ENCODE measurements around the gene ZNF254. TPM values are rescaled to one million over a fixed set of nuclear protein-coding genes. Genes with fewer than 3 reads are reported as not detected.

The ZNF254 gene
- total and polyA plus RNA-seq, 2 of the 4 experiments (the other 2 are of a cell fraction) = 4.4 to 8.8 TPM

DNA sequence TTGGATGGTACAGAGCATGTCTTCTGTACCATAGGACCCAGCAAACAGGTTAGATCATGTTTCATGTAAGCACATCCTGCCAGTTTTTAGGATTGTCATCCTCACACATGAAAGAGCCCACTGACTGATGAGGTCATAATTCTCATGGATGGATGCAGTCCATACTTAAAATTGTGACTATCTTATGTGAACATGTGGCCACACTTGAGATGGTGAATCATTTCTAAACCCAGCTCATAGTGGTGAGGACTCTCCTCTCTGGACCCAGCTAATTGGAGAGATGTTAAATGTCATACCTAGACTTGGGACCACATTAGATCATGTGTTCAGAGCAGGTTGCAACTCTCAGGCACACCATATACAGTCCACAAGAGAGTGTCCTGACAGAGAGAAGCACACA is 24.8 kb upstream of the ZNF254 start:
- dilution Hi-C loops (cut with HindIII; ENCODE audit: low sequenced_read_pairs, unreplicated experiment) = no loop called here

More for the DNA sequence above, 24.8 kb upstream of the ZNF254 start:
- intact Hi-C loops (cut with micrococcal nuclease) (no loop called here), in situ Hi-C loops (cut with MboI; ENCODE audit: low sequenced_read_pairs) (no loop called here)
- Histone ChIP-seq H3K23ac (ENCODE audit: low read depth, low read length) (no peak overlapping the region), H3K4ac (ENCODE audit: low read depth, low read length) (no peak overlapping the region), H3K9me1 (ENCODE audit: insufficient read depth, low read length) (0 out of 2 replicates have a peak, but pooled peaks cover 12% of the 10 kb centered on the region), H2AFZ (replicated peaks; ENCODE audit: low read length, poor library complexity) (no peak overlapping the region), H2BK15ac (ENCODE audit: low read depth, low read length) (no peak overlapping the region), H2BK120ac (ENCODE audit: low read depth, low read length) (no peak overlapping the region), H2BK5ac (ENCODE audit: low read depth, low read length, poor library complexity, severe bottlenecking) (no peak overlapping the region), H3K36me3 (ENCODE audit: control insufficient read depth, insufficient read depth, low read length) (peaks cover 35% of the 10 kb centered on the region), H3K18ac (ENCODE audit: low read depth, low read length) (no peak overlapping the region), H3K4me2 (ENCODE audit: low read depth, low read length) (no peak overlapping the region), H4K8ac (ENCODE audit: low read depth in 2 of 2, low read length in 2 of 2) (no peak overlapping the region), H3K4me1 (ENCODE audit: control insufficient read depth, insufficient read depth, low read length) (no peaks in the 10 kb centered on the region), H3K4me3 (ENCODE audit: insufficient read depth, low read depth, low read length) (no peak overlapping the region), H4K20me1 (ENCODE audit: insufficient read depth, low read length) (no peaks in the 10 kb centered on the region; the same call in 1 of the 2 replicates), H2BK20ac (ENCODE audit: low read depth, low read length) (no peak overlapping the region), H3K27ac (ENCODE audit: insufficient read depth, low read length) (no peak overlapping the region), H4K5ac (ENCODE audit: low read depth, low read length) (no peak overlapping the region), H3K9ac (ENCODE audit: low read depth, low read length) (no peak overlapping the region), H2AK9ac (replicated peaks; ENCODE audit: low read depth, low read length, poor library complexity) (no peak overlapping the region), H3K56ac (ENCODE audit: extremely low read depth, insufficient read depth, low read length) (no peak overlapping the region), H3K14ac (replicated peaks; ENCODE audit: low read depth, low read length) (no peak overlapping the region), H4K91ac (ENCODE audit: insufficient read depth, low read depth, low read length) (no peak overlapping the region), H3K79me1 (ENCODE audit: low read depth in 1 of 2, low read length in 2 of 2) (peaks cover 22 to 25% of the 10 kb centered on the region in 2 experiments; a peak in 3 of 4 replicates), H3K27me3 (ENCODE audit: control insufficient read depth, insufficient read depth, low read length) (no peaks in the 10 kb centered on the region), H2AK5ac (ENCODE audit: low read depth, low read length) (no peak overlapping the region), H3K9me3 (ENCODE audit: control insufficient read depth, insufficient read depth, low read length) (no peaks in the 10 kb centered on the region)
- peak; percentile 39 for DNase-seq
- ChIA-PET CTCF (no interaction called here), POLR2A (ENCODE audit: unreplicated experiment) (no interaction called here)
- no peak for ATAC-seq (ENCODE audit: low read depth)
- TF ChIP-seq BHLHE40 (IDR thresholded peaks at IDR 0.05; ENCODE audit: low read depth, low read length) (no peak), CHD1 (IDR thresholded peaks at IDR 0.05; ENCODE audit: low read depth, low read length) (no peak), SMC3 (IDR thresholded peaks at IDR 0.05; ENCODE audit: low read depth, low read length) (no peak), MXI1 (IDR thresholded peaks at IDR 0.05; ENCODE audit: borderline replicate concordance, low read depth, low read length) (no peak), CEBPB (IDR thresholded peaks at IDR 0.05; ENCODE audit: low read depth, low read length) (no peak), NFE2L2 (IDR thresholded peaks at IDR 0.05; ENCODE audit: low read depth, low read length) (no peak), MAZ (IDR thresholded peaks at IDR 0.05; ENCODE audit: borderline replicate concordance, low read depth, low read length) (no peak), RAD21 (IDR thresholded peaks at IDR 0.05; ENCODE audit: low read length) (no peak)
- no TSS peak for BruUV-seq (replicated peaks)

Data from IMR-90 (cell line).